Ovary (tissue), 9 donors: ENCODE data around the gene MAP7. TPM values are rescaled to one million over a fixed set of nuclear protein-coding genes. Genes with fewer than 3 reads are reported as not detected.
"Not testable (repeated sequence)": the region's sequence is repeated elsewhere in the genome, so short reads cannot be mapped to it uniquely, and the experiment has no call there.

Experiments used
- DNase-seq, 5 donors: peaks; one replicate each; pipeline ENCODE4 v3.0.0-alpha.2; 2019 to 2020
- H3K27ac ChIP-seq, 2 donors: fragments of 200-600 bp; one replicate each; pipeline versions ENCODE4 v1.5.1 to v1.8.0; 2019 to 2022
- H3K27me3 ChIP-seq: fragments of 200-600 bp; one replicate; pipeline ENCODE4 v1.8.0; 2022
- H3K36me3 ChIP-seq: fragments of 200-600 bp; sonication (generic); one replicate; pipeline ENCODE4 v1.5.1; 2019
- H3K4me1 ChIP-seq: one replicate; pipeline ENCODE4 v1.8.1; 2013; ENCODE audit warnings: mild to moderate bottlenecking, moderate library complexity; ENCODE audit not compliant: insufficient read depth
- H3K4me3 ChIP-seq: fragments of 200-600 bp; sonication (generic); one replicate; pipeline ENCODE4 v1.5.1; 2017
- H3K9me3 ChIP-seq, 2 donors: fragments of 200-600 bp in 1 of 2; sonication (generic) in 1 of 2; one replicate each; pipeline versions ENCODE4 v1.5.1 to v1.8.1; 2013 to 2019; ENCODE audit warnings: mild to moderate bottlenecking in 1 of 2, moderate library complexity in 1 of 2
- EP300 ChIP-seq: sonication (generic); formaldehyde crosslinking; IDR thresholded peaks from one replicate; pipeline ENCODE4 v1.6.1; 2017; ENCODE audit warnings: antibody characterized with exemption
- POLR2A ChIP-seq: fragments of 450-650 bp; IDR thresholded peaks from one replicate; pipeline ENCODE4 v1.6.1; 2017; ENCODE audit warnings: antibody characterized with exemption, mild to moderate bottlenecking, moderate library complexity
- WGBS, 3 donors: extraction: QIAGEN DNeasy Blood & Tissue Kit in 1 of 3; methylation state at CpG; one replicate each; pipeline versions ENCODE4 v1.1.5 to v1.1.7; 2013 to 2017; 5-methylcytosine and 5-hydroxymethylcytosine counted together
- intact Hi-C, 4 donors: fragments of 100-400 bp; cut with DNase I; formaldehyde crosslinking; loops; one replicate each; pipeline versions ENCODE4 v1.11.0 to v1.15.1; 2022 to 2023
- polyA plus RNA-seq, 2 donors: library from polyadenylated mRNA; stranded (reverse); fragments of 200-250 nt in 1 of 2; fragments of 350-450 nt in 1 of 2; fragmentation: Illumina TruSeq in 1 of 2; extraction: RNeasy Lipid Tissue Mini Kit (QIAGEN cat#74804) in 1 of 2; gene quantifications; one replicate each; pipeline ENCODE4 v1.2.3, GENCODE V29; 2013 to 2014
- total RNA-seq, 7 donors: library from RNA; depleted of rRNA in 2 of 7; stranded (reverse); fragments of >200 nt in 2 of 7; fragmentation: NEBNext Ultra II Directional in 3 of 7; extraction: Animal tissue kit (Norgen Biotek cat#: 25700) in 3 of 7; gene quantifications; one replicate each; pipeline versions ENCODE4 v1.1.0 to v1.2.4, GENCODE V29; 2016 to 2023
- TF ChIP-seq, protein P1 (sequence below), 3 donors: fragments of 450-650 bp in 2 of 3; fragments of 200-600 bp in 1 of 3; IDR thresholded peaks; one replicate each; pipeline versions ENCODE4 v1.5.1 to v1.8.0; 2016 to 2022; ENCODE audit warnings: antibody characterized with exemption in 3 of 3, mild to moderate bottlenecking in 1 of 3
- donor health status: DM: no; HTN: no; CAD: no; lungs with moderate emphysema.
- donor health status: DM: no; HTN: no; CAD: no.
- donor health status: Bipolar disorder and iron deficiency.
- donor health status: DM: yes; HTN: yes; CAD: no.
- donor health status: DM: no; HTN: no; CAD: no.
- donor health status: DM: yes; HTN: yes; CAD: no.

MAP7 gene
- total and polyA plus RNA-seq, 9 donors, result 1.2 to 13.0 (median 3.6) TPM

DNA sequence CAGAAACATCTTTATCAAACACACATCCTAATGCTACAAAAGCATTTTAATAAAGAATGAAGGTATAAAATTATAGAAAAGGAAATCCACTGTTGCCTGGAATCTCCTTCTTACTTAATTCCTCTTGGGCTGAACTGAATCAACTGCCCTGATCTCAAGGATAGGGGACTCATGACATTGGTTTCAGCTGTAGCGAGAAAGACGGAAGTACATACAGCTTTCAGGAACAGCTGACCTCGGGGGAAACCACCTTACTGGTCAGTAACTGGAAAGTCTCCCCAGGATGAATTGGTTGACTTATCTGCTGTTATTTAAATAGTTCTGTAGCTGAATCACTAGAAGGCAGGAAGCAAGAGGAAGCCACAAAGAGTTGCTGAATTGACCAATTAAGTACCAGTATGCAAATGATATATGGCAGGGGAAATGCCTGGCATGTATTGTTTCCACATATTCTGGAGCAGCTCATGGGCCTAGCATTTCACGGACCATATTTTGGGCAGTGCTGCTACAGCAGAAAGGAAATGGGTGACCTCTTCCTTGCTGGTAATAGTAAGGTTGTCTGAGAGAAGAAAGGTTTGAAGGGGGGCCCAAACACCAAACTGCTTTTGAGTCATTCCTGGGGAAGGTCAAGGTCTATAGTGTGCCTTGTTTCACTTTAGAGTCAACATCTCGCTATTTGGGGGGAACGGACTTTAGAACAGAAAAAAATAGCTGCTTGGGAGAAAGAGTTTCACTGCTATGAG, 43.7 kb upstream of the MAP7 start:
- WGBS, 3 donors, result 40 to 54% (median 54%) methylated on average over 6 of the region's 6 CpGs
- H3K27me3 ChIP-seq, result no peaks in the 10 kb centered on the region
- no peak for DNase-seq
- intact Hi-C loops, result no loop called here
- H3K4me3 ChIP-seq, result no peak overlapping the region
- H3K27ac ChIP-seq, result no peak overlapping the region
- H3K36me3 ChIP-seq, result no peaks in the 10 kb centered on the region
- peaks cover 5% of the 10 kb centered on the region for H3K4me1 ChIP-seq
- TF ChIP-seq EP300 (no peak), POLR2A (no peak)
- TF ChIP-seq, protein P1, sequence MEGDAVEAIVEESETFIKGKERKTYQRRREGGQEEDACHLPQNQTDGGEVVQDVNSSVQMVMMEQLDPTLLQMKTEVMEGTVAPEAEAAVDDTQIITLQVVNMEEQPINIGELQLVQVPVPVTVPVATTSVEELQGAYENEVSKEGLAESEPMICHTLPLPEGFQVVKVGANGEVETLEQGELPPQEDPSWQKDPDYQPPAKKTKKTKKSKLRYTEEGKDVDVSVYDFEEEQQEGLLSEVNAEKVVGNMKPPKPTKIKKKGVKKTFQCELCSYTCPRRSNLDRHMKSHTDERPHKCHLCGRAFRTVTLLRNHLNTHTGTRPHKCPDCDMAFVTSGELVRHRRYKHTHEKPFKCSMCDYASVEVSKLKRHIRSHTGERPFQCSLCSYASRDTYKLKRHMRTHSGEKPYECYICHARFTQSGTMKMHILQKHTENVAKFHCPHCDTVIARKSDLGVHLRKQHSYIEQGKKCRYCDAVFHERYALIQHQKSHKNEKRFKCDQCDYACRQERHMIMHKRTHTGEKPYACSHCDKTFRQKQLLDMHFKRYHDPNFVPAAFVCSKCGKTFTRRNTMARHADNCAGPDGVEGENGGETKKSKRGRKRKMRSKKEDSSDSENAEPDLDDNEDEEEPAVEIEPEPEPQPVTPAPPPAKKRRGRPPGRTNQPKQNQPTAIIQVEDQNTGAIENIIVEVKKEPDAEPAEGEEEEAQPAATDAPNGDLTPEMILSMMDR (IDR thresholded peaks at IDR 0.05), result no peak
- H3K9me3 ChIP-seq, result no peaks in the 10 kb centered on the region

DNA sequence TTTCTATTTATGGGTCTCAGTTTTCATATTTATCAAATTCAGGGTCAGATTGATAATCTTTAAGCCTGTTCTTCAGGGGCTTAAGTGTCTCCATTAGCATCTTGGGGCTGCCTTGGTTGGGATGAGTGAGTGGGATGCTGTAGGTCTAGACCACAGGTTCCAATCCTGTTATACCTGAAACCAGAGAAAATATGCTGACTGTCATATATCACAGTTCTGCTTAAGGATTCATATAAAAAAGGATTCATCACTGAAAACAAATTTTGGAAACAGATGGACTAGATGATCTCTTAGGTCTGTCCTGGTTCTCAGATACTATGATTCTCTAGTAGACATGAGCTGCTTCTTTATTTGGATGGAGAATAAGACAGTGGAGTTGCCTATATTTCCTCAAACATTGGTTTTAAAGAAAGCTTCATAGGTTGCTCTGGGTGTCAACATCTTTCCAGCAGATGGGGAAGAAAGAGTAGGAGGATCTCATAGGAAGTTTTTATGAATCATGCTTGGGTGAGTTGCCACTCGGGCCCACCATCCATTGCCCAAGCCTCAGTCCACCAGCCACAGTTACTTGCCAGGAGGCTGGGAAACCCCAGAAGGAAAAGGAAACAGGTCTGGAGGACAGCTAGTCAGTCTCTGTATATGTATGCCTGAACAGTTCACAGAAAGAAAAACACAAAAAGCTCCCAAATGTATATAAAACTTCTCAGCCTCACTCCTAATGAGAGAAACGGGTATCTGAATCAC, 42.9 kb upstream of the MAP7 start:
- peaks cover 5% of the 10 kb centered on the region for H3K4me1 ChIP-seq
- no peaks in the 10 kb centered on the region for H3K27me3 ChIP-seq
- DNase-seq, result no peak
- TF ChIP-seq POLR2A (no peak), EP300 (no peak)
- TF ChIP-seq, protein P1 (IDR thresholded peaks at IDR 0.05), result no peak
- WGBS, 3 donors, result 84 to 88% (median 84%) methylated on average over 2 of the region's 2 CpGs
- intact Hi-C loops, result no loop called here
- H3K36me3 ChIP-seq, result no peaks in the 10 kb centered on the region
- H3K27ac ChIP-seq, result no peak overlapping the region
- no peaks in the 10 kb centered on the region for H3K9me3 ChIP-seq
- H3K4me3 ChIP-seq, result no peak overlapping the region

DNA sequence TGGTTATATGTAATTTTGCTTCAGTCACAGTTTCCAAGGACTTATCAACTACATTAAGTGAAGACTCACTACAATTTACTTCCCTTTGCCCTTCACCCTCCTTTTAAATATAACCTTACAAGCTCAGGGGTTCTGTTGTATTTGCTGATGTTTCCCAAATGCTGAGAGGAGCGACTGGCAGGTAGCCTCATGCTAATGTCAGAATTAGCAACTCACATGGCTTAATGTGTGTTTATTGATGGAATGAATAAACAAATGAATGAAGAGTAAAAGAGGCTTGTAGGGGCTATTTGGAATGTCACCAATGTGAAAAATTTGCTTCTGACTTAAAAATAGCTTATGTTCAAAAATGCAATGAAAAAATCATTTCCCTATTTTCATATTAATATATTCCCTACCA, 41.4 kb upstream of the MAP7 start:
- no peak overlapping the region for H3K4me3 ChIP-seq
- H3K9me3 ChIP-seq, result no peaks in the 10 kb centered on the region
- TF ChIP-seq, protein P1 (IDR thresholded peaks at IDR 0.05), result no peak
- TF ChIP-seq POLR2A (no peak), EP300 (no peak)
- H3K27me3 ChIP-seq, result no peaks in the 10 kb centered on the region
- H3K4me1 ChIP-seq, result peaks cover 7% of the 10 kb centered on the region
- no peak for DNase-seq
- no peak overlapping the region for H3K27ac ChIP-seq
- 77 to 94% (median 89%) methylated on average over 1 of the region's 1 CpG for WGBS, 3 donors
- H3K36me3 ChIP-seq, result no peaks in the 10 kb centered on the region
- intact Hi-C loops, result no loop called here

DNA sequence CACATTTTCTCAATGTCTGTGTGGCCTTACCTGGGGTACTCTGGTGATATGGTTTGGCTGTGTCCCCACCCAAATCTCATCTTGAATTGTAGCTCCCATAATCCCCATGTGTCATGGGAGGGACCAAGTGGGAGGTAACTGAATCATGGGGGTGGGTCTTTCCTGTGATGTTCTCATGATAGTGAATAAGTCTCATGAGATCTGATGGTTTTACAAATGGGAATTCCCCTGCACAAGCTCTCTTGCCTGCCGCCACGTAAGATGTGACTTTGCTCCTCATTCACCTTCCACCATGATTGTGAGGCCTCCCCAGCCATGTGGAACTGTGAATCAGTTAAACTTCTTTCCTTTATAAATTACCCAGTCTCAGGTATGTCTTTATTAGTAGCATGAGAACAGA, 40.6 kb upstream of the MAP7 start:
- H3K27ac ChIP-seq, intact Hi-C loops, H3K4me1 ChIP-seq, DNase-seq, H3K9me3 ChIP-seq, H3K27me3 ChIP-seq, H3K36me3 ChIP-seq, H3K4me3 ChIP-seq: not testable (repeated sequence)
- WGBS, 3 donors, result 95 to 99% (median 96%) methylated on average over 2 of the region's 2 CpGs

DNA sequence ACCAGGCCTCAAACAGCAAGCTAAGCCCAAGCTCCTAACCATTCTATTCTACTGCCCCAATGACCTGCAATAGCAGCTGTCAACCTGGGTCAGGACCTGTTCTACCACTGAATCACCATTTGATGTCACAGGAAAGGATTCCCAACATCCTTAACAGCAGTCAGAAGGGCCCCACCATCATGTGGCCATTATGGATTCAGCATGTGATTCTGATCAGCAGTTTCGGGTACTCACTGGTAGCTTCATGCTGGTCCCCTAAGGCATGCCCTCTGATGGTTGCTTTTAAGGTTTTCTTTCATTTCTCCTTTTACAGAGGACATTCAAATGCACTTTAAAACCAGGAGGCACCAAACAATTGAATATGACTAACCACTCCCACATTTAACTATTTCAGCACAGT, 37.3 kb upstream of the MAP7 start:
- H3K4me1 ChIP-seq, result peaks cover 8% of the 10 kb centered on the region
- no peak overlapping the region for H3K4me3 ChIP-seq
- no peaks in the 10 kb centered on the region for H3K9me3 ChIP-seq
- TF ChIP-seq, protein P1 (IDR thresholded peaks at IDR 0.05), result no peak
- TF ChIP-seq POLR2A (no peak), EP300 (no peak)
- 93 to 96% (median 96%) methylated on average over 1 of the region's 1 CpG for WGBS, 3 donors
- no peak for DNase-seq
- intact Hi-C loops, result loop anchor here in 3 of 4 donors (10.0 kb wide), 2 partner anchors 57 to 207 kb away; partner anchors contain the start of gene MAP3K5 (in 1 of the 3)
- no peaks in the 10 kb centered on the region for H3K36me3 ChIP-seq
- peak overlapping the region in 1 of 2 donors; percentile 66 for H3K27ac ChIP-seq
- no peaks in the 10 kb centered on the region for H3K27me3 ChIP-seq
